GM10248 (cell line): Measurements from ENCODE around the gene NFAT5.

Source experiments
- CTCF ChIA-PET: fragments of 300-600 bp; sonication (Branson Sonifier 250); formaldehyde crosslinking; extraction: SDS; loops from one replicate; lab custom pipeline; 2021; ENCODE audit warnings: antibody characterized with exemption; lab: Yijun Ruan, JAX
- POLR2A ChIA-PET: fragments of 350-650 bp; sonication (Branson Sonifier 250); formaldehyde crosslinking; extraction: SDS; loops from one replicate; lab custom pipeline; 2020; ENCODE audit warnings: antibody characterized with exemption; lab: Yijun Ruan, JAX
- DNase-seq: peaks from one replicate; pipeline ENCODE4 v3.0.0; 2012; ENCODE audit errors: extremely low spot score
- CTCF ChIP-seq: IDR thresholded peaks from 2 replicates; pipeline ENCODE4 v1.5.1; 2012; ENCODE audit warnings: mild to moderate bottlenecking, low read depth; ENCODE audit errors: extremely low read depth, missing control alignments, control extremely low read depth

The NFAT5 gene

DNA sequence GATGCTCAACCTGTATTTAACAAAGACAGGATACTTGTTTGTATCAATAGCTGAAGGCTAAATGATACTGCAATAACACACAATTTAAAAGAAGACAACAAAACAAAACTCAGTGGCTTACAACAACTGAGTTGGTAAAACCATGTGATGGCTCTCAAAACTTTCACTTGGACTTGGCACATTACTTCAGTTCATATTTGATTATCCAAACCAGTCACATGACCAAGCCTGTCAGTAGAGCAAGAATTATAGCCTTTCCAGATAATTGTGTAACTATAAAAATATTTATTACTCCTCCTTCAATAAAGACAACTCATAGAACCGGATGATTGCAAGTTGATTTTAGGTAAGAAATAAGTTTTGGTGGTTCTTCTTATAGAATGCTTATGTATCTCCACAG lies 103.8 kb downstream of the NFAT5 start:
- no peak for DNase-seq
- CTCF ChIA-PET, result interaction anchor here (1.2 to 1.6 kb wide), 4 partner anchors 11 to 39 kb away, joined by 3 read pairs; no protein-coding TSS in a partner anchor
- TF ChIP-seq CTCF, result no peak
- POLR2A ChIA-PET, result no interaction called here

DNA sequence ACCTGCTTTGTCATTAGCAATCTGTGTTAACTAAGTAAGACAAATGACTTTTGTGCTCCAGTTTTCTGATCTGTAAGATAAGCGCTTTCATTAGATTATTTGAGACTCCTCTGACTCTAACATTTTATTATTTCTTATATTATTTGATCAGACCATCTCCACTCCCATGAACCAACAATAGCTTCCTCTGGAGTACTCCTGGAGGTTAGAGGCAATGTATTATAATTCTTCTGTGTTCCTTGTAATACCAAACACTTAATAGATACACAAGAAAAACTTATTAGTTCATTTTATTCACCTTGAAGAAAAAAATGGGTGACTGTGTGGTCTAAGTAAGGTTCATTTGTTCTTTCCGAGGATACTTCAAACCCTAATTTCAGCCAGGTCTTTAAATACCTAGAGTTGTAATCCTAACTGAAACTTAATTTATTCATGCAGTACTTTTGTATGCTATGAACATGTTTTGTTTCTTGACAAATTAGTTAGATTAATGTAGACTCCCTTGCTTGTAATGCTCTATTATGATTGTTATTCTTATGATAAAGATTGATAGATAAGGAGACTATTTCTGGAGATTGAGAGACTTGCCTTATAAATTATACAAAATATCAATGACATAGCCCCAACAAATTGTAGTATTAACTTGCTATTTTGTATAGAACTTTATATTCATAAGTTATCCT lies 106.7 kb downstream of the NFAT5 start:
- no peak for DNase-seq
- CTCF ChIA-PET, result interaction anchor here (1.6 to 1.8 kb wide), 2 partner anchors 10 to 18 kb away, joined by 4 read pairs; no protein-coding TSS in a partner anchor
- POLR2A ChIA-PET, result interaction anchor here (0.6 kb wide), 1 partner anchor 624 kb away, joined by 3 read pairs; no protein-coding TSS in a partner anchor
- no peak for TF ChIP-seq CTCF

DNA sequence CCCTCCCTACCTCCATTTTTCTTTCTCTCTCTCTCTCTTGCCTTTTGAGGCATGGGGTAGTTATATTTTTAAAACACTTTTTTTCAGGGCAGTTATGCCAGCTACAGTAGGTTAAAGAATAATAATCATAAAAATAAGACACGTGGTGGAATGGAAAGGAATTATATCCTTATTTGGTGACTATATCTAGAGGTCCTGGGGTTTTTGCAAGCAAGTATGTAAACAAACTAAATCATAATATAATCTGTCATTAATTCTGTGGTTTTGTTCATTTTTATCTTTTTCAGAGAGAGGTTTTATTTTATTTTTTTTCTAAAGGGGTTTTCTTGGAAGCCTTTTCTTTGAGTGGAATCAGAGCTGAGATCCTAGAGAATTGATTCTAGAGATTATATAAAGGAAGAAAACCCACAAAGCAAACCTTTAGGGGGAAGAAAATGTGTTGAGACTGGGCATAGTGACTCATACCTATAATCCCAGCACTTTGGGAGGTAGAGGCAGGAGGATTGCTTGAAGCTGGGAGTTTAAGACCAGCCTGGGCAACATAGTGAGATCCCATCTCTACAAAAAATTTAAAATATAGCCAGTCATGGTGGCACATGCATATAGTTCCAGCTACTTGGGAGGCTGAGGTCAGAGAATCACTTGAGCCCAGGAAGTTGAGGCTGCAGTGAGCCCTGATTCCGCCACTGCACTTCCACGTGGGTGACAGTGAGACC lies 107.4 kb downstream of the NFAT5 start:
- DNase-seq, result no peak
- CTCF ChIA-PET, result interaction anchor here (1.6 to 1.9 kb wide), 3 partner anchors 9 to 18 kb away, joined by 4 to 6 read pairs (median 4); no protein-coding TSS in a partner anchor
- POLR2A ChIA-PET, result interaction anchor here (0.7 kb wide), 1 partner anchor 347 kb away, joined by 5 read pairs; no protein-coding TSS in a partner anchor
- TF ChIP-seq CTCF, result no peak

GRCh38 chr16:69680358-69680757 lies 114.6 kb downstream of the NFAT5 start:
- ChIA-PET POLR2A (interaction anchor here (0.7 kb wide), 1 partner anchor 140 kb away, joined by 4 read pairs; no protein-coding TSS in a partner anchor), CTCF (interaction anchor here (1.4 kb wide), 1 partner anchor 11 kb away, joined by 3 read pairs; no protein-coding TSS in a partner anchor)
- TF ChIP-seq CTCF, result no peak
- DNase-seq, result no peak

GRCh38 chr16:69688589-69688988 lies 122.8 kb downstream of the NFAT5 start:
- no peak for TF ChIP-seq CTCF
- ChIA-PET POLR2A (no interaction called here), CTCF (interaction anchor here (1.3 to 3.3 kb wide), 3 partner anchors 14 to 284 kb away, joined by 3 to 13 read pairs (median 6); no protein-coding TSS in a partner anchor)
- DNase-seq, result no peak
